HCEC 1CT (cell line): ENCODE data around the gene RASGRP2.

Experiments used
- DNase-seq: peaks from one replicate; pipeline ENCODE4 v3.0.0-alpha.2; 2017

RASGRP2 gene

DNA sequence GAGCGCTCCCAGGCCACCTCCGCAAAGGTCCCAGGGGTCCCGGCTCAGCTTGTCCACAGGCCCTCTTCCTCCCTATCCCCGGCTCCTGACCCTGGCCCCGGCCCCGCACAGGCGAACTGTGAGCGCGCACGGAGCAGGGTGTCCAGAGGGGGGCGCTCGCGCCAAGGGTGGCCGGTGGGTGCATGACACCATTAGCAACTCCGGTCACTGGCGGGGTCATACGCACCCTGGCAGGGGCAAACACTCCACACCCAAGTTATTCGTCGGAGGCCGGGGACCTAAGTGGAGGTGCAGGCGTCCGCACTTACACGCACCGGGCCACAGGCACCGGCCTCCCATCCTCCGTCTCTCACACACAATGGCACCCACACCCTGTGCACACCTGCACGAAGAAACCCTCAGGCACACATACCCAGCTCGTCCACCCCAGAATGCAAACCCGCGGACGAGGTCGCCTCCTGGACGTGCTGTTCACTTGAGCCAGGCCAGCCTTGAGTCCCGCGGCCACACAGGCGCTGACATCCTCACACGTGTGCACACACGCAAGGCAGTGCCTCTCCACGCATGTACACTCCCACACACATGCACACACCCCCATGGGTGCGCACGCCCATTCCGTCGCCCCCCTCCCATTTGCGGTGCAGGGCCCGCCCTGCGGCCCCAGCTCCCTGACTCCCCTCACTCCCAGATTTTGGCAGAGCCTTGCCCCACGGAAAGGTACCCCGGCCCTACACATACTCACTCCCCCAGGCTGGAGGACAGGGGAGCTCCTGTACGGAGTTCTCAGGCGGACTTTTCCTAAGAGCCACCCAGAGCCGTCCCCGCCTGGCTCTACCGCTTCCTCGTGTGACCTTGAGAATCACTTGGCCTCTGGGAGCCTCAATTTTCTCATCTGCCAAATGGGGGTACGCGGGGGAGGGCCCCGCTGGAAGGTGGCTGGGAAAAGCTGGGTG is at the start of gene RASGRP2:
Gene RASGRP2, minus strand, starts transcription at position 552 of the 953 bp plus-strand sequence. CDS start 1,276 bp downstream, outside the sequence.
- no peak for DNase-seq

DNA sequence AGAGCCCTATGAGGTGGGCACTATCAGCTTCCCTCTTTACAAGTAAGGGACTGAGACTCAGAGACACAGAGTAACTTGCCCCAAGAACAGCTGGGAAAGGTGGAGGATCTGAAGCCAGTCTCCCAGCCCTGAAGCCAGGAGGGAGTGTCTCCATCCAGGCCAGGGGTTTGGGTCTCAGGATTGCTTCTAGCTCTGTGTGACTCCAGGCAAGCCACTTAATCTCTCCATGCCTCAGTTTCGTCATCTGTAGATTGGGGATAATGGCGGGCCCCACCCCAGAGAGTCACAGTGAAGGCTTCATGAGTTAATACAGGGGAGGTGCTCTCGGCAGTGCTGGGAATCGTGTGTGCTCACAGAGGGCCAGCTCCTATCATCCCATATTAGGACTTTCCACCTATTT is 48.5 kb upstream of the RASGRP2 start:
- DNase-seq, result no peak

- no peak for DNase-seq
These were observed 47.9 kb upstream of the RASGRP2 start for GRCh38 chr11:64791781-64792291.

DNA sequence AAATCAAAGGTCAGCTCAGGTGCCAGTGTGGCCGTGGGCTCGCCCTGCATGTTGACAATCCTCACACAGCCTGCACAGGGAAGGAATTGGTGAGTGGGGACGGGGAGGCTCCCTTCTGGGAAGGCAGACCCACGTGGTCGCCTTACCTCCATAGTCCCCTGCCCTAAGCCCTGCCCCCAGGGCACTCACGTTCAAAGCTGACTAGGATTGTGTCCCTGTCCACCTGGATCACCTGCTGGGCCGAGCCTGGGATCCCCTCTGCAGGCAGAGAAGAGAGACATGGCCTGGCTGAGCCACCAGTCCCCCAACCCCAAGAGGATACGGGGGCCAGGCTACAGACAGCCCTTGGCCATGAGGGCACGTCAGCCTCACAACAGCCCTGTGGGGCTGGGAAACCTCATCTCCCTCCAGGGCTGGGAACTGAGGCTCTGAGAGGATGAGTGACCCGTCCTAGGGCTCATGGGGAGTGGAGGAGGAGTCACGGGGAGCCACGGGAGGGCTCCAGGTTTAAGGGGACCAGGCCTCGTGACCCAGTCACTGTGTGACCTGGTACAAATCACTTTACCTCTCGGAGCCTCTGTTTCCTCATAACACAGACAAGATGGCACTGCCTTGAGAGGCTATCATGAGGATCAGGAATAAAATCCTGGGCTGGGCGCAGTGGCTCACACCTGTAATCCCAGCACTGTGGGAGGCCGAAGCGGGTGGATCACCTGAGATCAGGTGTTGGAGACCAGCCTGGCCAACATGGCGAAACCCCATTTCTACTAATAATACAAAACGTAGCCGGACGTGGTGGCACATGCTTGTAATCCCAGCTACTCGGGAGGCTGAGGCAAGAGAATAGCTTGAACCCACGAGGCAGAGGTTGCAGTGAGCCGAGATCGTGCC is 46.5 kb upstream of the RASGRP2 start:
- no peak for DNase-seq

DNA sequence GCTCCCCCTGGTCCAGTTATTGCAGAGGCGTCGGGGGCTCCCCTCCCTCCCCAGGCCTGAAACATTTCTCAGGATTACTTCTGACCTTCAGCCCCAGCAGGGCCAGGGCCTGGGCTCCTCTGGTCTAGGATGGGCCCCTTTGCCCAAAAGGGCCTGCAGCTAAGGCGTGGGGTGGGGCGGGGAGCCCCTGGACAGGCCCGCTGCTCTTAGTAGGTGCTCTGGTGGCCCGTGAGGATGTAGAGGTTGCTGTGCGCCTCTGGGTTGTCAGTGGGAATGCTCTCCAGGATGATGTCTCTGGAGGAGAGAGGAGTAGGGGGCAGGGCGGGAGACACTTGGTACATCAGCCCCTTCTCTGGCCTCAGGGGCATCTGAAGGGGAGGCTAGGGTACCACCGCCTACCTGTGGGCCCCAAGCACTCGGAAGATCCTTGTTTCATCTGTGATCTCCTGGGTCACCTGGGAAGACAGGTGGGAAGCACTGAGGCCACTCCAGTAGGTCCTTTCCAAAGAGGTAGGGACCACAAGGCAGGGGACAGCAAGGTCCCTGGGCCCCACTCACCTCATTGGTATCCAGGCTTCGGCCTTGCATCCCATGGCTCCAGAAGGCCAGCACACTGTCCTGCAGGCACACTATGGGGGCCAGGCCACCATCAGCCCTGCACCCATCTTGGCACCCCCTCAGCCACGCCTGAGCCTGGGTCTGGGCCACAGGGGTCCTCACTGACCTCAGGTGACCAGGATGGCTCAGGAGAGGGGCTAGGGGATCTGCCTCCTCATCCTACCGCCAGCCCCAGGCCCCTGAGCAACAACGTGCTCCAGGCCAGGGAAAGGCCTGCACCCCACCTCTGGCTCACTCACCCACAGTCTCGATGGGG is 45.6 kb upstream of the RASGRP2 start:
- DNase-seq, result no peak

- no peak for DNase-seq
These were observed 44.6 kb upstream of the RASGRP2 start for GRCh38 chr11:64788321-64789215.

- DNase-seq, result peak; percentile 61
These were observed 43.8 kb upstream of the RASGRP2 start for GRCh38 chr11:64787526-64788320.

- DNase-seq, result no peak
These were observed 42.4 kb upstream of the RASGRP2 start for GRCh38 chr11:64786308-64786707.

- DNase-seq, result no peak
These were observed 41.1 kb upstream of the RASGRP2 start for GRCh38 chr11:64784813-64785581.

DNA sequence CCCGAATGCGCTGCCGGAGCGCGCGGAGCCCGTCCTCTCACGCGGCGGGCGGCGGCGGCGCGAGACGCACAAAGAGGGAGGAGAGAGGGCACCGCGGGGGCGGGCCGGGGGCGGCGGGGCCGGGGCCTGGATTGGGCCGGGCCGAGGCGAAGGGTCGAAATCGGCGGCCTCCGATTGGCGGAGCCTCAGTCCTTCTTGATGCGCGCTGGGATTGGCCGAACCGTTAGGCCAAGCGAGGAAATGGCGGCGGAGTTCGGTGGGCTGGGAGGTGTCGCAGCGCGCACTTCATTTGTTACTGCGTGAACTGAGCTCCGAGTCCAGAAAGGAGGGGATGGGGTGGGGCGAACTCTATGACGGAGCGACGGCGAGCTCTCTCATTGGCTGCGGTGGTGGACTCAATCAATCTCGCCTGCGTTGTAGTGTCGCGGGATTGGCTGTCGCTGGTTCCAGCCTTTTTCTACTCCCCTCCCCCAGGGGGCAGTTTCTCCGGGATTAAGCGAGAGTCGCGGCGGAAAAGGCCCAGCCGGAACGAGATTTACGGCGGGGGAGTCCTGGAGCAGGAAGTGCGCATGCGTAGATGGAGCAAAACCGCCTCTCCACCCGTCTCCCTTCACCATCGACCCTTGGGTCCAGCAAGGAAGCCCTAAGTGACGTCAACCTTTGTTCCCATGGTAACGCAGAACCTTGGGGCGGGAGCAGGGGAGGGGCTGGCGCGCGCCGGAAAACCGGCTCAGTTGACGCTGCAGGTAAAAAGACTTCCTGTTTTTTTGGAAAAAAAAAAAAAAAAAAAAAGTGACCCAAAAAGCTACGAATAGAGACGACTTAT is 34.7 kb upstream of the RASGRP2 start, which contains the start of gene SF1:
Gene SF1, minus strand, starts transcription at position 70 of the 826 bp plus-strand sequence. CDS start 150 bp downstream, outside the sequence.
- peak; percentile 99 for DNase-seq

DNA sequence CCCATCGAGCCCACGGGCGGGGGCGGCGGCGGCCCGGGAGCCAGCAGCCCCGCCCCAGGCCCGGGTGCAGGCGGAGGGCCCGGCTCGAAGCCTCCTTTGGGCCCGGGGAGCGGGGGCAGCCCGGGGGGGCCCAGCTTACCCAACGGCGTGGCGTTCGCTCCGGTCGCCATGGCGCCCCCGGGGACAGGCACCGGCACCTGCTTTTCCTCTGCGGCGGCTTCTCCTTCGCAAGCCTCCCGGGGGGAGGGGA is 34.2 kb upstream of the RASGRP2 start:
- DNase-seq, result no peak

DNA sequence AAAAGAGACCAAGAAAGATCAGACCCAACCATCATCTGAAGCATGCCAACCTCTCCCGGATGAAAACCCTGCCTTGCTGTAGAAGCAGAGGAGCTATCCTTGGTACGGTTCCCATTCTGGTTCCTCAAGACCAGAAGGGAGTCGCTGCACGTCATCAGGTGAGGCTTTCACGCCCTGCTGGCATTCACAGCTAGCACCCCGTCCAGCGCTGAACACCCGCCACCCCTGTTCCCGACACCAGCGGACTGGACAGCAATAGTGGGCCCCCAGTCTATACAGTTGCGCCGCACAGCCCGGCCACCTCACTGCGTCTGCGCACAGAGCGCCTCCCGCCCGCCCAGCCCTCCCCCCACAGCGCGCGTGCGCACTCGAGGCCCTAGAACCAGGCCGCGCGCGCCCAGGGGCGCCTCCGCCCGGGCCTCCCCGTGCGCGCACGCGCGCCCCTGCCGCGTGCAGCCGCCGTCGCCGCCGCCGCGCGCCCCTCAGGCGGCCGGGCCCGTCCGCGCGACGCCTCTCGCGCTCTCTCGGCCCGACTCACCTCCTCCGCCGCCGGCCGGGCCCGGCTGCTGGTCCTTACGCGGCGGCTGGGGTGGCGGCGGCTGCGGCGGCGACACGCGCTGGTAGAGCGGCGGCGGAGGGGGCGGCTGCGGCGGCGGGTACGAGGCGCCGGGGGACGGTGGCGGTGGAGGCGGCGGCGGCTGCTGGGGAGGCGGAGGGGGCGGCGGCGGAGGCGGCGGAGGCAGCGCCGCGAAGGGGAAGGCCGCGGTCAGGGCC is 33.7 kb upstream of the RASGRP2 start:
- DNase-seq, result peak; percentile 71

- no peak for DNase-seq
These were observed 32.9 kb upstream of the RASGRP2 start for GRCh38 chr11:64776875-64777274.

DNA sequence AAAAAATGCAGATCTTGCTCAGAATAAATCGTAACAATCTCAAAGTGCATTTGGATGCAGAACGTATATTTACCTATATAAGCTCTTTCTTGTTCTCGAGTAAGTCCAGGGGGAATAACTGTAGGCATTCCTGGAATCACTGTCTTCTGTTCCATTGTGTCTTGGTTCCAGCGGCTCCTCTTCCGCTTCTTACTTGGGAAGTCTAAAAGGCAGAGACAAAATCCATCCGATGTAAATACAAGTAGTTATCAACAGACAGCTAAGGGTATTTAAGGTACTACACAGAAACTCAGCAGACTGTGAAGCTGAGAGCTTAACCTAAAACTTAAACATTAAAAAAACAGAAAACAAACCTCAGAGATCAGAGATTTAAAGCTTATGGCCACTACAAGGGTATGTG is 32.5 kb upstream of the RASGRP2 start:
- no peak for DNase-seq

GRCh38 chr11:64774144-64774543 is 30.2 kb upstream of the RASGRP2 start:
- DNase-seq, result no peak

GRCh38 chr11:64772303-64773018 is 28.5 kb upstream of the RASGRP2 start:
- no peak for DNase-seq

GRCh38 chr11:64771861-64772260 is 27.9 kb upstream of the RASGRP2 start:
- DNase-seq, result no peak
